ENCODE measurements around the gene KLF14. TPM values are rescaled to one million over a fixed set of nuclear protein-coding genes. Genes with fewer than 3 reads are reported as not detected.

KLF14 gene
- total RNA-seq = under 0.01 TPM in 1 of 2 replicates, not detected in the other

DNA sequence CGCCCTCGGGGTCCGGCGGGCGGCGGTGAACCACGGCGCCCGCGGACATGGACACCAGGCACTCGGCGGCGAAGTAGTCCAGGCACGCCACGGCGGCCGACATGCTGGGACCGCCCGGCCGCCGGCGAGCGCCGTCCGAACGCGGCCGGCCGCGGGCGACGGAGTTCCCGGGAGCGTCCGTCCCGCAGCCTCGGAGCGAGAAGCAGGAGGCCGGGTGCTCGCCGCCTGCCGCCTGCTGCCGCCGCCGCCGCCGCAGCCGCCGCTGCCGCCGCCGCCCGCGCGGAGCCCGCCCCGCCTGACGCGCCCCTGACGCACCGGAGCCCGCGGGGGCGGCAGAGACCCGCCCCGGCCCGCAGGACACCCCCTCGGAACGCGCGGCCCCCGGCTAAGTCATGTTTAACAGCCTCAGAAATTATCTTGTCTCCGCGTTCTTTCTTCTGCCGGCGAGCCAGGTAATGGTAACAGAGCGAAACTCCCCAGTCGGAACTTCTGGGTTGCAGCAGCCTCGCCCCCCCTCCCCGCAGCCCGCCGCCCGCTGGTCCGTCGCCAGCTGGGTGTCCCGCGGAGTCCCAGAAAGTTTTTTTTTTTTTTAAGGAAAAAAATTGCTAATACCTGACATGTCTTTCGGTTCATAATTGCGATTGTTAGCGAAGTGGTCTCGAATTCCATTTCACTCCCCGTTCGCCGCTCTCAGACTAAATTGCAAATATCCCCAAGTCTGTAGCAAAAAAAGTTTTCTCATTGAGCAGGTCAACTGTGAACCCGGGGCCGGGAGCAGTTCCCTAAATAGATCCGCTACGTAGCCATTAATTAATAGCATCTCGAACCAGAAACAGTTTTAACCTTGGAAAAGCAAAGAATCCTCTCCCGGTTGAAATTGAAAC is at the start of gene KLF14:
Gene KLF14, minus strand, starts transcription at position 277 of the 884 bp plus-strand sequence. Its CDS starts 174 bp downstream, at position 103.

Other genes with a start within 250 kb of the KLF14 start
- 331 and 917 TPM in 2 replicates for gene MEST, start 242.1 kb downstream of the KLF14 start, total RNA-seq
- gene COPG2, start 65.5 kb downstream of the KLF14 start, total RNA-seq = 33.3 and 42.7 TPM in 2 replicates
- gene TSGA13, start 47.7 kb downstream of the KLF14 start, total RNA-seq = not detected in 2 replicates

Measured in smooth muscle cell of the umbilical artery (primary cell).